NCI-H524 (cell line): ENCODE results near the gene ZNF285.
A peak's percentile ranks its signal among the peaks of the same experiment; 100 is the strongest.
"Not testable (repeated sequence)": the region's sequence is repeated elsewhere in the genome, so short reads cannot be mapped to it uniquely, and the experiment has no call there.

Source experiments
- DNase-seq, 2 experiments: peaks; one replicate each; lab custom pipeline; 2025; lab: John Stamatoyannopoulos, UW

Gene ZNF285

GRCh38 chr19:44401139-44402115 is at the start of gene ZNF285:
Gene ZNF285 (minus strand): TSS chr19:44401608. CDS start chr19:44397213, 4,395 bp downstream.
- DNase-seq: no peak

GRCh38 chr19:44447916-44448674 is 46.7 kb upstream of the ZNF285 start, which contains the start of gene ZNF229:
Gene ZNF229 (minus strand): TSS chr19:44448472. CDS start chr19:44442847, 5,625 bp downstream.
- peak; percentile 89 to 92 for DNase-seq

- peak in 1 of 2 experiments; percentile 12 for DNase-seq
These were observed 37.0 kb upstream of the ZNF285 start for GRCh38 chr19:44438441-44438840.

GRCh38 chr19:44435441-44435840 is 34.0 kb upstream of the ZNF285 start:
- DNase-seq: no peak

- DNase-seq: no peak
These were observed 29.5 kb upstream of the ZNF285 start for GRCh38 chr19:44430956-44431355.

GRCh38 chr19:44415553-44415952 is 14.1 kb upstream of the ZNF285 start:
- not testable (repeated sequence) for DNase-seq

- DNase-seq: not testable (repeated sequence)
These were observed 12.1 kb downstream of the ZNF285 start for GRCh38 chr19:44389268-44389667.

GRCh38 chr19:44374789-44375188 is 26.6 kb downstream of the ZNF285 start:
- no peak for DNase-seq

- DNase-seq: no peak
These were observed 29.5 kb downstream of the ZNF285 start for GRCh38 chr19:44371815-44372480.

- DNase-seq: no peak
These were observed 34.4 kb downstream of the ZNF285 start for GRCh38 chr19:44367024-44367423.

GRCh38 chr19:44356383-44357111 is 44.9 kb downstream of the ZNF285 start, which contains the start of gene ZNF112:
Gene ZNF112 (minus strand): TSS chr19:44356680. CDS start chr19:44340539, 16,141 bp downstream.
- peak; percentile 90 to 95 for DNase-seq

GRCh38 chr19:44346556-44346955 is 54.9 kb downstream of the ZNF285 start:
- no peak for DNase-seq

GRCh38 chr19:44345959-44346358 is 55.4 kb downstream of the ZNF285 start:
- DNase-seq: no peak

- no peak for DNase-seq
These were observed 57.2 kb downstream of the ZNF285 start for GRCh38 chr19:44344255-44344654.

GRCh38 chr19:44341794-44342193 is 59.6 kb downstream of the ZNF285 start:
- no peak for DNase-seq

- not testable (repeated sequence) for DNase-seq
These were observed 66.8 kb downstream of the ZNF285 start for GRCh38 chr19:44334639-44335038.
